Astrocyte of the spinal cord (primary cell): ENCODE data around the gene TMEM213.

ENCODE experiments used
- DNase-seq: peaks from one replicate; pipeline ENCODE4 v3.0.0; 2011; ENCODE audit warnings: low read depth, low spot score
- H3K4me3 ChIP-seq: 2 replicates; pipeline ENCODE4 v1.5.1; 2011; ENCODE audit warnings: low read depth, mild to moderate bottlenecking, low read length, moderate library complexity
- in situ Hi-C: cut with HindIII; loops from 2 replicates; pipeline ENCODE4 v1.10.0; 2017; ENCODE audit warnings: low sequenced_read_pairs
- TF ChIP-seq, protein P1 (sequence below): IDR thresholded peaks from 2 replicates; pipeline ENCODE4 v1.5.1; 2012; ENCODE audit warnings: low read depth, mild to moderate bottlenecking, low read length, inconsistent platforms

TMEM213 gene, protein sequence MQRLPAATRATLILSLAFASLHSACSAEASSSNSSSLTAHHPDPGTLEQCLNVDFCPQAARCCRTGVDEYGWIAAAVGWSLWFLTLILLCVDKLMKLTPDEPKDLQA

DNA sequence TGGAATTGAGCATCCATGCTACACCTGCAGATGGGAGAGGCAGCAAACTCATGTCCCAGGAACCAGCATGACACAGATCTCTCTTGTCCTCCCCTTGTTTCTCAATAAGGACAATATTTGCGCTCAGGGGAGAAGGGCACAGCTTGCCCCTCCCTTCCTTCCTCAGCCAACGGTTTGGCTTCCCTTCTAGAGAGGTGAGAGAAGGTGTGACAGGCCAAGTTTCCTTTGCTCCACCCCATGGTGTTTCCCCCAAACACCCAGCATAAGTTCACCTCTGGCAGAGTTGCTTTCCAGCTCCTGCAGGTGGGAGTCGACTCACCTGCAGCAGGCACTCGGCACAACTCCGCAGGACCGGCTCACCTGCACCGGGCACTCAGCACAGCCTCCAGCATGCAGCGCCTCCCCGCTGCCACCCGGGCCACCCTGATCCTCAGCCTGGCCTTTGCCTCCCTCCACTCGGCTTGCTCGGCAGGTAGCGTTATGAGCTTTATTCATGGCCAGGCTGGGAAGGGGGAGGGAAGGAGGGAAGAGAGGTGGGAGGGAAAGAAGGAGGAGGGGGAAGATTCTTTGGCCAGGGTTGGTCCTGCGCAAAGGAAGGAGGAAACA is at the start of gene TMEM213, which contains the start of gene ATP6V0A4:
Gene TMEM213 (plus strand): TSS at position 280 of the 606 bp plus-strand sequence. CDS start 111 bp downstream, at position 391.
Gene ATP6V0A4 (minus strand): TSS at position 482 of the 606 bp plus-strand sequence. CDS start 26,949 bp downstream, outside the sequence.
- DNase-seq = no peak
- H3K4me3 ChIP-seq = no peak within 1 kb of the TSS

DNA sequence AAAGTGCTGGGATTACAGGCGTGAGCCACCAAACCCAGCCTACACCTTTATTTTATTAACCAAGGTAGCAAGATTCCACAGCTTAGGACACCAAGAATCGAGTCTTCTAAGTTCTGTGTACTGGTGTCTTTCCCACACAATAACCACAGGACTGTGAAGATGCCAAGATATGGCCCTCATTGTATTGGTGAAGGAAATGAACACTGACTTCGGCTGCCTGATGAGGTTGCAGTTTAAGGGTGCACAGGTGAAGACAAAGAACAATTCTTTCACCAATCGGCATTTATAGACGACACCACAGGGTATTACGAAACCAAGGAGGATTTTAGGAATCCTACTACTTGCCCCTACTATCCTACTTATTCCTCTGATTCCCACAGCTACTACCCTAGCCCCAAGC is 49.1 kb upstream of the TMEM213 start:
- in situ Hi-C loops = no loop called here
- DNase-seq = no peak
- TF ChIP-seq, protein P1, sequence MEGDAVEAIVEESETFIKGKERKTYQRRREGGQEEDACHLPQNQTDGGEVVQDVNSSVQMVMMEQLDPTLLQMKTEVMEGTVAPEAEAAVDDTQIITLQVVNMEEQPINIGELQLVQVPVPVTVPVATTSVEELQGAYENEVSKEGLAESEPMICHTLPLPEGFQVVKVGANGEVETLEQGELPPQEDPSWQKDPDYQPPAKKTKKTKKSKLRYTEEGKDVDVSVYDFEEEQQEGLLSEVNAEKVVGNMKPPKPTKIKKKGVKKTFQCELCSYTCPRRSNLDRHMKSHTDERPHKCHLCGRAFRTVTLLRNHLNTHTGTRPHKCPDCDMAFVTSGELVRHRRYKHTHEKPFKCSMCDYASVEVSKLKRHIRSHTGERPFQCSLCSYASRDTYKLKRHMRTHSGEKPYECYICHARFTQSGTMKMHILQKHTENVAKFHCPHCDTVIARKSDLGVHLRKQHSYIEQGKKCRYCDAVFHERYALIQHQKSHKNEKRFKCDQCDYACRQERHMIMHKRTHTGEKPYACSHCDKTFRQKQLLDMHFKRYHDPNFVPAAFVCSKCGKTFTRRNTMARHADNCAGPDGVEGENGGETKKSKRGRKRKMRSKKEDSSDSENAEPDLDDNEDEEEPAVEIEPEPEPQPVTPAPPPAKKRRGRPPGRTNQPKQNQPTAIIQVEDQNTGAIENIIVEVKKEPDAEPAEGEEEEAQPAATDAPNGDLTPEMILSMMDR = no peak
- H3K4me3 ChIP-seq = no peak overlapping the region

More for the DNA sequence above, at the start of gene TMEM213, which contains the start of gene ATP6V0A4:
- TF ChIP-seq, protein P1 = no peak
- in situ Hi-C loops = no loop called here

DNA sequence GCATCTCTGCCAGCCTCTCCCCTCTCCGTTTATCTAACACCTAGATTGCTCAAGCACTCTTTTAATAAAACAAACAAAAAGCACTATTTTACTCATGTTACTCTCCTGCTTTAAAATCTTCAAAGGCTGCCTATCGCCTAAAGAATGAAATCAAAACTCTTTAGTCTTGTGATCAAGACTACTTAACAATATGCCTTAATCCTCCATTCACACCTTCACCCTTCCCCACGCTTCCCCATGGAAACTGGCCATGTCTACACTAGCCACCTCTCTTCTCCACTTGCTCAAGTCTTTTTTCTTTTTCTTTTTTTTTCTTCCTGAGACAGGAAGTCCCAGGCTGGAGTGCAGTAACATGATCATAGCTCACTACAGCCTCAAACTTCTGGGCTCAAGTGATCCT is 47.8 kb upstream of the TMEM213 start:
- TF ChIP-seq, protein P1 = no peak
- no peak for DNase-seq
- no peak overlapping the region for H3K4me3 ChIP-seq
- in situ Hi-C loops = no loop called here

DNA sequence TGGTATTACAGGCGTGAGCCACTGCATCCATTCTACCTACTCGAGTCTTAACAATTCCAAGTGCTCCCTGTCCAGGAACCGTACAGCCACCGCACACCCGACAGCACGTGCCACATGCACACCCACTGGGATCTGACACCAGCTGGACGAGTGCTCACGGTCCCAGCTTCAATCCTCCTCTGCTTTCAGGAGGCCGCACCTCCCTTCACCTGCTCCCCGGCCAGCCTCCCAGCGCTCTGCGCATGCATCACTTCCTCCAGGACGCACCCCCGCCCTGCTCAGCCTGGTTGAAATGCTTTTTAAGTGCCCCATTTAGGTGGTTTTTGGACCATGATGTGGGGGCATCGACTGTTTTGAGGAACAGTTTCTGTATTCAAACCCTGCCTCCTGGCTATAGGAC is 47.3 kb upstream of the TMEM213 start:
- no peak for DNase-seq
- TF ChIP-seq, protein P1 = no peak
- in situ Hi-C loops = no loop called here
- no peak overlapping the region for H3K4me3 ChIP-seq

DNA sequence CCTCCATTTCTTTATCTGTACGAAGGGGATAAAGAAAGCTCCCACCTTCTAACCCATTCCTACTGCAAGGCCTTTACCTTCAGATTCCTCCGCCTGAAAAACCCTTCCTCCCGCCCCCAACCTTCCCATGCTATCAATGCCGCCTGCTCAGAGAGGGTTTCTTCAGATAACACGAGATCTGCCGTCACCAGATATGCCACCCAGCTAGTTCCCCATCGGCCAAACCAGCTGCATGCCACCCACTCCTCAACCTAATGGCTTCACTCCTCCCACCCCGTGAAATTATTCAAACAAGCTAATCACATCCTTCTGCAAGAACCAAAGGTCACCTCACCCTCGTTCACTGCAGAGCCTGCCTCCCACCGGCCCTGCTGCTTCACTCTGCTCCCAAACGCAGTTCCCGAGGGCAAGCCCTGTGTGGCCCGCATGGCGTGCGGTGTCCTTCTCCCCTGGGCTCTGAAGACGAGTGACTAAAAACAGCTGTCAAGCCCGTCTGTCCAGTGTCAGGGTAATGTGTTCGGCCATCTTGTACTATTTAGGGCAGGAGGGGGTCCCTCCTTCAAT is 46.8 kb upstream of the TMEM213 start:
- no peak for DNase-seq
- TF ChIP-seq, protein P1 = no peak
- in situ Hi-C loops = no loop called here
- H3K4me3 ChIP-seq = no peak overlapping the region

DNA sequence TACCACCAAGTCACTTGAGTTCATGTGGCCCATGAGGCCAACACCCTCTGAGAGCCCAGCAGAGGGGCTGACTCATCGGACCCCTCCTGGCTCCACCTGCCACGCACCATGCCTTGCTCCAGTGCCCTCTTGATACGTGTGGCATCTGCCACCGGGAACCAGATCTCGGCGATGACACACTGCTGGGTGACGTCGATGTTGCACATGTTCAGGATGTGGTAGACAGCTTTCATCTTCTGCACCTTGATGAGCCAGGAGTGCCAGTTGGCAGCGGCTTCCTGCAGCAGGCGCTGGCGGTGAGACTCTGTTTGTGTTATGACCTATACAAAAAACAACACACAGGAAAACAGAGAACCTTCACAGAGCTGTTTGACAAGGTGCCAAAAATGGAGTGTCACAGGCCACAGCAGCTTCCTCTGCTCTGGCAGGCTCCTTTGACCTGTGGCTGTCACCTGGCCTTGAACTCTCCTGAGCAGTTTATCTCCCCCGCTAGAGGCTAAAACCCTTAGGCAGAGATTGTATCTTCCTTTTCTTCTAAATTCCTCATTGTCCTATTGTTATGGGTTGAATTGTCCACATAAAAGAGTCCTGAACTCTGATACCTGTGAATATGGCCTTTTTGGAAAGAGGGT is 45.2 kb upstream of the TMEM213 start:
- in situ Hi-C loops = no loop called here
- H3K4me3 ChIP-seq = no peak overlapping the region
- DNase-seq = peak; percentile 32
- TF ChIP-seq, protein P1 = no peak
